IPS DF 19.7 (cell line): ENCODE results near the gene EPHB1.

Source experiments
- DNase-seq: peaks from one replicate; pipeline ENCODE4 v3.0.0-alpha.2; 2013; ENCODE audit warnings: low read depth, low spot score

The EPHB1 gene

GRCh38 chr3:135158520-135158919, 363.5 kb downstream of the EPHB1 start:
- DNase-seq = no peak

- DNase-seq = no peak
These were observed 364.7 kb downstream of the EPHB1 start for GRCh38 chr3:135159681-135160247.

- DNase-seq = no peak
These were observed 366.4 kb downstream of the EPHB1 start for GRCh38 chr3:135161425-135161824.

DNA sequence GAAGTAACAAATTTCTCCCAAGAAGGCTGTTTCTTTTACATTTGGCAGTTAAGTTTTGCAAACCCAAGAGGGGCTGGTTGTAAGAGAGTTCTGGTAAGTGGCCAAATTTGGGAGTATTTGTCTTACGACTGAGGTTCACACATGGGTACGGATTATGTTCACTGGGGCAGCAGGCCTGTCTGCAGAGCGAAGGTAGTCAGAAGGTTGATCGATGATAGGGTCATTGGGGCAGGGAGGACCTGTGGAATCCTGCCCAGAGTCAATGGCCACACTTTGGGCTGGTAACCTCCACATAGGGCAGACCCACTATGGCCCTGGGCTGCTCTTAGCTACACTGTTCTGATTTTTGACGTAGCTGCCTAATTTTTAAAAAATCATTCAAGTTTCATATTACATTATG, 368.6 kb downstream of the EPHB1 start:
- DNase-seq = no peak

DNA sequence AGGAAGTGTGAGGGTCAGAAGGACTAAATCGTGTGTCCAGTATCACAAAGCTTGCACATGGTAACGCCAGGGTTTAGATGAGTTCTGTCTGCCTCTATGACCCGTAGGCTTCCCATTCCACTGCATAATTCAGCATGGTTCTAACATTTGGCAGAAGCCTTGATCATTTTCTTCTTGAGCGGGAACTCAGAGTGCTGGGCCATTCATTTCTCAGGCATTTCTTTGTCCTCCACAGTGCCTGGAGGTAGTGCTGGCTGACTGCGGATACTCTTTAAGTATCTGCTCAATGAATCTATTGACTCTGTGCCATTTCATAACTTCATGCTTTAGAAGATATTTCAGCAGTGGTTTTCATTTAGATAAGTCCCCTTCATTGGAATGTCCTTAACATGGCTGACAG, 370.2 kb downstream of the EPHB1 start:
- DNase-seq = no peak

DNA sequence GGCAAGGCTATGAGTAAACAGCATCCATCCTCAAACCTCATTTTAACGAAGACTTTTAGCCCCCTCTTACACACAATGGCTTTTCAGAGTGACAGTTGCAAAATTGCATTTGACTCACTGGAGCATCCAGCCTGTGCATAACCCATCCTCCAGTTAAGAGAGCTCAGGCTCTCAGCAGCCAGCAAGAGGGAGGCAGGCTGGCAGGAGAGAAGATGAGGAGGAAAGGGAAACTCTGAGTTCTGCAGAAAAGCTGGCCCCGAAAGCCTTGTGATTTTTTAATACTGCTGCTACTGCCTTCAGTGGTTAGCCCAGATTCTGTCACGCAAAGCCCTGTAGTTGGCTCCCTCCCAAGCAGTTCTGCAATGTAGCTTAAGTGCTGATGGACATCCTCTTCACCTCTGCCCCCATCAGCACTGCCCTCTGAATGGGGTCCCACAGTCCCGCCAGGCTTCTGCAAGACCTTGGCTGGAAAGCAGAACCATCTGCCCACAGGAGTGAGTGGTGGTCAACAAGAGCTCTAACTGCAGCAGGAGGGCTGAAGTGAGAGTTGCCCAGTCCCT, 371.3 kb downstream of the EPHB1 start:
- no peak for DNase-seq

DNA sequence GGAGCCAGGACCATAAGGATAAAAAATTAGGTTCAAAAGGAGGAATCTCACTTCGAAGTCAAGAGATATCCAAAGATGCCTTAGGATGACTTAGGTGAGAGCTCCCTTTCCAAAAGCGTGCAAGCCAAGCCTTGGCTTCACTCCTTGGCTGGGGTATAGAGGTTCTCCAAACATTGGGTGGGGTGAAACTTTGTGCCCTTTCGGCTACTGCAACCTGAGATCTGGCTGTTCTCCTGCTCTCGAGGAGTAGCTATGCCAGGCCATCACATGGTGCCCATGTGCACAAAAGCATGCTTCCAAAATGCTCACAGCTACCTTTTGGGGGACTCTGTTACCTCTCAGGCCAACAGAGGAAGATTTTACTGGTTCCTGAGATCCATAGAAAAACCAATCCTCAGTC, 373.8 kb downstream of the EPHB1 start:
- no peak for DNase-seq

- no peak for DNase-seq
These were observed 374.6 kb downstream of the EPHB1 start for GRCh38 chr3:135169651-135170050.

DNA sequence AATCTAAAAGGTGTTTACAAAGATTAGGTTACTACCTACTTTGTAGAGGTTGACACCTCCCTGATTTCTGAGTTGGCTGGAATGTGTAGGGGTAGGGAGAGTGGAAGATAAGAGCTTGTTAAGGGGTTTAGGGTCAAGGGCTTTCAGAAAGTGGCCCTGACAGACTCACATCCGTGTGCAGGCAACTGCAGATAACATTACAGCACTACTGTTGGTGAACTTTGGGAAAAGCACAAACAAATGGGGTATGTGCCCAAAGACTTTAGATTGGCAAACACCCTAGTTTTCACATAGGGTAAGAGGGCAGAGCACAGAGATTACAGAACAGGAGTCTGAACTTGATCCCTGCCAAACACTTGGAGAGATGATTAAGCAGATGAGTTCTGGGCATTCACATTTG, 375.7 kb downstream of the EPHB1 start:
- DNase-seq = no peak

DNA sequence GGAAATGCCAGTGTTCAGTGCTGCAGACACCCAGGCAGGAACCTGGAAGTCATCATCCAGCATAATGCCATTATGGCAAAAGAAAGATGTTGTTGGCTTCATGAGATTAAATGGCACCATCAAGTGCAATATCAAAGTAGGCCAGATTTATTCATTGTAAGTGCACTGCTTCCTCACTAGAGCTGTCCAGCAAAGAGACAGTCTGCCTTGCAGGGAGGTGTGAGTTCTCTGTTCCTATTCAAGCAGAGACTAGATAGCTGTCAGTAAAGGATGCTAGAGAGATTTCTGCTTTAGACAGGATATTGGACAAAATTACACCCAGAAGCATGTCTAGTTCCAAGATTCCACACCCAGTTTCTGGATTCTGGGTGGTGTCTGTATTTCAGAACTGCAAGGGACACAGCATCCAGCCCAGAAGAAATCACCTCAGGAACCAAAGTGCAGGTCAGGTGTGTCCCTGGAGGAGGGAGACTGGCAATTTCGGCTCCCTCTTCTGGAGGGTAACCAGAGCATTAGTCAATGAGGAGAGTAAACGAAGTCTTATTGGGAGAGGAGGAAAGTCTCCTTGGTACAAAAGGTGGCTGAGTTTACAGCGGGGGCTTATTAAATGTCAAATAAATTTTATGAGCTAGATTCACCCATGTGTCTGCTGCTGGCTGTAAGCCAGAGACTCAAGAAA, 377.3 kb downstream of the EPHB1 start:
- no peak for DNase-seq

GRCh38 chr3:135175728-135176277, 380.7 kb downstream of the EPHB1 start:
- DNase-seq = no peak

DNA sequence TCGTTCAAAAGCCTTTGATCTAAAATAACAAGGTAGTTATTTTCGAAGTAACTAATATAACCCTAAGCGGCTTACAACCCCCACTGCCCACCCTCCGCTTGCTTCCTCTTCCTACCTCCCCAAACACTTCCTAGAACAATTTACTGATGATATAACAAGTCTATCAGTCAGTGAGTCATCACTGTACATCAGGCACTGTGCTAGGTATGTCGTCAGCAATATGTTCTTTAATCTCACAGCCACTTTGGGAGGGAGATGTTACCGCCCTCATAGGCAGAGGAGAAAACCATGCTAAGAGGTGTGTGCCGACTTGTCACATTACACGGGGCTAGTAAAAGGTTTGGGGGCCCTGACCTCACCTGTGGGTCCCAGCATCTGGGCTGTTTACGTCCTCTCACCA, 381.8 kb downstream of the EPHB1 start:
- DNase-seq = no peak

- no peak for DNase-seq
These were observed 383.5 kb downstream of the EPHB1 start for GRCh38 chr3:135178566-135178965.

- DNase-seq = no peak
These were observed 386.3 kb downstream of the EPHB1 start for GRCh38 chr3:135181408-135181807.

DNA sequence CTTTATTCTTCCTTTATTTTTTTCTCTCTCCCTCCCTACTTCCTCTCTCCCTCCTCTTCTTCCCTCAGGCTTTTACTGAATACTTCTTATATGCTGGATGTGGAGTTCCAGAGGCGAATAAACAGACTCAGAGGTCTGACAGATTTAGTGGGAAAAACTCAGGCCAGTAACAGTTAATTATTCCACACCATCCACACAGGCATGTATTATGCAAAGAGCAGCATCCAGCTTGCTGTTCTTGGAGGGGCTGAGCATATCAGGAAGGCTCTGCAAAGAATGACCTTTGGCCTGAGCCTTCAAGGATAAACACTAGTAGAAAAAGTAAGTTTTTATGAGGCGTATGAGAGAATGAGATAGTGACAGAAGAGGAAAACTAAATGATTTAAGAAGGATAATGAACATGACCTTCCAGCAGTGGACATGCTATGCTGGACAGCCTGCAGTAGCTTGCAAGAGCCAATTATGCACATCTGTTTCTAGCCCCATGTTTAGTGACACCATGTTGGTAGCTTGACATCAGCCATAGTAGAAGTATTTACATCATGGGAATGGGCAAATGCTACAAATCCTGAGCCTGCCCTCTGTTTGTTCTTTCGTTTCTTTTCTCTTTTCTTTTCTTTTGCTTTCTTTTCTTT, 387.4 kb downstream of the EPHB1 start:
- no peak for DNase-seq

- no peak for DNase-seq
These were observed 395.6 kb downstream of the EPHB1 start for GRCh38 chr3:135190658-135191057.

GRCh38 chr3:135191708-135192107, 396.6 kb downstream of the EPHB1 start:
- DNase-seq = no peak

DNA sequence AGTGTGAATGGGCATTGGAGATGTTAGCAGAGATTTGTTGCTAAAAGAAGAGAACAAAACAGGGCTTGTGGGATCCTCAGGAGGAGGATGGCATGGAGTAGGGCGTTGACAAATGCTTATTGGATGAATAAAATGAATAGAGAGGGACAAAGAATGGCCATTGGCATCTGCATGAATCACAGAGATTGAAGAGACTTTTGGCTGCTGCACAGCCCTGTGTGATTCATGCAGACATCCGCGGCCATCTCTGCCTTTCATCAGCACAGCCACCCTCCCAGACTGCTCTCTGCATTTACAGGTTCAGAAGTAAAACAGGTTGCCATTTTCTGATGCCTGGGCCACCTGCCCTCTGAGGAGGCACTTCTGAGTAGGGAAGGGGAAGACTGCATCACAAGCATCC, 397.9 kb downstream of the EPHB1 start:
- no peak for DNase-seq

DNA sequence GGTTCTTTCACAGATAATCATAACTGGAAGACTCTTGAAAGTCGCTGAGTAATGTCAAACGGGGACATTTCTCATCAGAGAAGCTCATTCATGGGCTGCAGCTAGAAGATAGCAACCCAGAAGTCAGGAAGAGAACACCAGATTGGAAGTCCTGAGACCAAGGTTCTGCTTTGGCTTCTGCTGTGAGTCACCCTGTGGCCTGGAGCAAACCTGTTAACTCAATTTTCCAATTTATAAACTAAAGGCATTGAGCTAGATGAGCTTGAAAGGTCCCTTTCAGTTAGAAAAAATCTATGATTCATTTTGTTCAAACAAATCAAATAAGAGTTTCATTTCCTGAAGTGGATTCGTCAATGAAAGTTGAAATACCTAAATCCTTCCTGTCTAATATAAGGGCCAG, 402.2 kb downstream of the EPHB1 start:
- no peak for DNase-seq

- DNase-seq = no peak
These were observed 402.8 kb downstream of the EPHB1 start for GRCh38 chr3:135197856-135198255.

DNA sequence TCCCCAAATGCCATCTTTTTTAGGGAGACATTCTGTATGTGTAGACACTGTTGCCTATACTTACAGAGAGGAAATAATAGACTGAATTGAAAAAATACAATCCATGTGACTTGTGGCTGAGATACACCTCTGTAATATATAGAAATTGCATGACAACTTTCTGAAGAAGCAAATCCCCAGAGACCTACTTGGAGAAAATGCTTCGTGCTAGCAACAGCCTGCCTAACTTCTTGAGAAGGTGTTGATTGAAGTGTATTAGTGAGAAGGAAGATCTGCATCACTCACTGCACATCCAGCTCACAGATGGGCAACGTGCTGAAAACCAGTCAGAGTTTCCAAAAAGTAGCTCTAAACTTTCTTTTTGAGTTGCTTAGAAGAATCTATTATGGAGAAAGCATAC, 404.1 kb downstream of the EPHB1 start:
- no peak for DNase-seq

- DNase-seq = no peak
These were observed 408.0 kb downstream of the EPHB1 start for GRCh38 chr3:135203026-135203425.

DNA sequence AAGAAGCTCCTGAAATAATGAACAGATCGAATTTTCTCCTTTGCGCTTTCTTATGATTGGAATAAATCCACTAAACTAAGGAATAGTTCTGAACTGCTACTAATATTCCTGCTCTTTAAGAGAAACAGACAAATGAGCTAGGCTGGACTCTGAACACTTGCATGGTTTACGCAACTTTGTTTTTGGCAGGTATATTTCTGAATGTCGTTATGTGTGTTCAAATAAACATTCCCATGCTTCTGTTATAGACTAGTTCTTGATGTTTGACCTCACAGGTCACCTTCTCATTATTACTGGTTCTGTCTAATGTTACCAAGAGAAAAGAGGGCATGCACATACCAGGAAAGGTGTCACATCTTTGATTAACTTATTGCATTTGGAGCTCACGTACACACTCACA, 418.2 kb downstream of the EPHB1 start:
- DNase-seq = no peak
